K562 (cell line): ENCODE results near the gene LRRC4C. TPM values are rescaled to one million over a fixed set of nuclear protein-coding genes. Genes with fewer than 3 reads are reported as not detected.

Experiments used
- ATAC-seq: fragments of 200-7000 bp; cut with Tn5 transposase; 3 replicates; pipeline ENCODE4 v1.9.1; 2020; ENCODE audit warnings: moderate library complexity
- BruUV-seq: library from RNA; stranded (reverse); fragments of 400-500 nt; replicated peaks from 2 replicates; lab custom pipeline; 2021; lab: Mats Ljungman, UMichigan
- CTCF ChIA-PET: fragments of 300-600 bp; formaldehyde crosslinking; extraction: SDS; loops from one replicate; lab custom pipeline; 2021; ENCODE audit warnings: low intra/inter-chr PET ratio; lab: Yijun Ruan, JAX
- POLR2A ChIA-PET: fragments of 300-600, 350-650 bp; sonication (Branson Sonifier 250); formaldehyde crosslinking; extraction: SDS; loops from one replicate; lab custom pipeline; 2021; ENCODE audit warnings: antibody characterized with exemption, inconsistent platforms; lab: Yijun Ruan, JAX
- DNase-seq, 4 experiments: peaks; one replicate each; pipeline versions ENCODE4 v3.0.0 to v3.0.0-alpha.2; 2011 to 2018; ENCODE audit warnings: low spot score in 3 of 4, mixed read lengths in 3 of 4; ENCODE audit errors: extremely low read depth in 1 of 4
- FAIRE-seq: peaks from 2 replicates; lab custom pipeline; 2011; peaks lifted over from hg19 to GRCh38; lab: Jason Lieb, UNC
- H2AFZ ChIP-seq: 2 replicates; pipeline ENCODE4 v1.6.0; 2011; ENCODE audit warnings: low read depth, low read length, control low read depth, inconsistent platforms
- H3K27ac ChIP-seq: fragments of 200-600 bp; 3 replicates; pipeline ENCODE4 v1.8.0; 2011; ENCODE audit warnings: low read depth, mild to moderate bottlenecking, control low read depth, inconsistent platforms, low read length, moderate library complexity, mixed read lengths; ENCODE audit errors: extremely low read depth
- H3K27me3 ChIP-seq, 2 experiments: fragments of 300-600 bp in 1 of 2; 2 replicates in 1 of 2; 3 replicates in 1 of 2; pipeline versions ENCODE4 v1.6.0 to v1.8.0; 2011; ENCODE audit warnings: inconsistent platforms in 2 of 2, low read length in 2 of 2, mild to moderate bottlenecking in 1 of 2, mixed read lengths in 1 of 2, moderate library complexity in 1 of 2; ENCODE audit not compliant: control insufficient read depth in 2 of 2, insufficient read depth in 2 of 2
- H3K36me3 ChIP-seq: fragments of 300-600 bp; 3 replicates; pipeline ENCODE4 v1.8.0; 2011; ENCODE audit warnings: mild to moderate bottlenecking, low read length, inconsistent platforms; ENCODE audit not compliant: control insufficient read depth, insufficient read depth
- H3K4me1 ChIP-seq, 2 experiments: fragments of 200-600 bp in 1 of 2; replicated peaks in 1 of 2; 2 replicates in 1 of 2; 3 replicates in 1 of 2; pipeline versions ENCODE4 v1.5.1 to v1.8.0; 2011; ENCODE audit warnings: inconsistent platforms in 2 of 2, low read length in 2 of 2, mild to moderate bottlenecking in 1 of 2, mixed read lengths in 1 of 2, moderate library complexity in 1 of 2; ENCODE audit not compliant: control insufficient read depth in 2 of 2, insufficient read depth in 2 of 2
- H3K4me2 ChIP-seq: 2 replicates; pipeline ENCODE4 v1.6.1; 2011; ENCODE audit warnings: low read length, control low read depth, inconsistent platforms, mixed read lengths; ENCODE audit not compliant: insufficient read depth
- H3K4me3 ChIP-seq: fragments of 200-600 bp; sonication (generic), shearing (Covaris generic); 2 replicates; pipeline ENCODE4 v1.5.1; 2016; ENCODE audit warnings: control low read depth, inconsistent platforms
- H3K79me2 ChIP-seq: fragments of 200-600 bp; 3 replicates; pipeline ENCODE4 v1.8.0; 2011; ENCODE audit warnings: low read length, inconsistent platforms; ENCODE audit not compliant: control insufficient read depth, insufficient read depth
- H3K9ac ChIP-seq, 2 experiments: 2 replicates each; pipeline versions ENCODE4 v1.6.0 to v1.6.1; 2011; ENCODE audit warnings: low read depth in 2 of 2, low read length in 2 of 2, control low read depth in 1 of 2, inconsistent platforms in 1 of 2, mild to moderate bottlenecking in 1 of 2, mixed read lengths in 1 of 2; ENCODE audit not compliant: insufficient read depth in 1 of 2
- H3K9me1 ChIP-seq: one replicate; pipeline ENCODE4 v1.6.0; 2011; ENCODE audit warnings: inconsistent platforms, mild to moderate bottlenecking, low read length, moderate library complexity; ENCODE audit not compliant: control insufficient read depth, insufficient read depth
- H3K9me3 ChIP-seq: replicated peaks from 2 replicates; pipeline ENCODE4 v1.5.1; 2011; ENCODE audit warnings: low read depth, low read length, inconsistent platforms; ENCODE audit not compliant: control insufficient read depth, insufficient read depth
- H4K20me1 ChIP-seq: replicated peaks from 2 replicates; pipeline ENCODE4 v1.6.1; 2011; ENCODE audit warnings: low read length, inconsistent platforms, mixed read lengths; ENCODE audit not compliant: control insufficient read depth, insufficient read depth
- CCAR2 ChIP-seq: fragments of 200-400 bp; formaldehyde crosslinking; IDR thresholded peaks from 2 replicates; pipeline ENCODE4 v1.6.1; 2017; ENCODE audit warnings: mild to moderate bottlenecking, low read depth, low read length
- ETV1 ChIP-seq: fragments of 450-650 bp; conservative IDR thresholded peaks from 2 replicates; pipeline ENCODE4 v1.6.1; 2016; ENCODE audit warnings: missing genetic modification characterization, control low read depth, low read depth, missing compliant biosample characterization
- KAT2B ChIP-seq: IDR thresholded peaks from one replicate; pipeline ENCODE4 v1.6.1; 2012; ENCODE audit warnings: low read depth, mild to moderate bottlenecking, control low read depth, inconsistent platforms, low read length, moderate library complexity
- MED1 ChIP-seq: sonication (generic); formaldehyde crosslinking; IDR thresholded peaks from 2 replicates; pipeline ENCODE4 v1.8.1; 2023; ENCODE audit warnings: missing genetic modification reagents, borderline replicate concordance
- MYNN ChIP-seq, 2 experiments: sonication (generic); formaldehyde crosslinking in 1 of 2; IDR thresholded peaks; 2 replicates each; pipeline versions ENCODE4 v1.5.0 to v1.6.1; 2016 to 2020; ENCODE audit warnings: antibody characterized with exemption in 1 of 2, missing genetic modification reagents in 1 of 2
- NR2C1 ChIP-seq, 2 experiments: fragments of 450-650 bp; IDR thresholded peaks; 2 replicates each; pipeline ENCODE4 v1.6.1; 2017; ENCODE audit warnings: mild to moderate bottlenecking in 2 of 2, antibody characterized with exemption in 1 of 2, inconsistent platforms in 1 of 2, missing compliant biosample characterization in 1 of 2, missing genetic modification characterization in 1 of 2
- NR2C2 ChIP-seq, 2 experiments: fragments of 200-800 bp in 1 of 2; sonication (Bioruptor generic) in 1 of 2; sonication (generic) in 1 of 2; formaldehyde crosslinking in 1 of 2; IDR thresholded peaks; 2 replicates each; pipeline versions ENCODE4 v1.6.1 to v1.8.0; 2016 to 2022; ENCODE audit warnings: mild to moderate bottlenecking in 1 of 2, missing compliant biosample characterization in 1 of 2, missing genetic modification characterization in 1 of 2, missing genetic modification reagents in 1 of 2
- NR2F6 ChIP-seq: fragments of 450-650 bp; formaldehyde crosslinking; IDR thresholded peaks from 2 replicates; pipeline ENCODE4 v1.4.0; 2020; ENCODE audit warnings: mild to moderate bottlenecking
- NR4A1 ChIP-seq, 2 experiments: fragments of 250-450 bp in 1 of 2; fragments of 450-650 bp in 1 of 2; sonication (Bioruptor Pico) in 1 of 2; IDR thresholded peaks; 2 replicates each; pipeline versions ENCODE4 v1.4.0 to v1.6.1; 2016 to 2020; ENCODE audit warnings: mild to moderate bottlenecking in 2 of 2, missing compliant biosample characterization in 1 of 2, missing genetic modification characterization in 1 of 2, moderate library complexity in 1 of 2
- RBM14 ChIP-seq: fragments of 200-400 bp; formaldehyde crosslinking; IDR thresholded peaks from 2 replicates; pipeline ENCODE4 v1.6.1; 2018; ENCODE audit warnings: low read depth, mild to moderate bottlenecking, low read length, moderate library complexity, borderline replicate concordance; ENCODE audit not compliant: insufficient read depth
- SP1 ChIP-seq: sonication (generic); formaldehyde crosslinking; IDR thresholded peaks from 2 replicates; pipeline ENCODE4 v1.8.1; 2022; ENCODE audit warnings: mild to moderate bottlenecking, missing genetic modification reagents
- TAF7 ChIP-seq: fragments of 450-650 bp; IDR thresholded peaks from 2 replicates; pipeline ENCODE4 v1.6.1; 2016; ENCODE audit warnings: missing genetic modification characterization, missing compliant biosample characterization
- TRIM24 ChIP-seq, 2 experiments: fragments of 450-650 bp; IDR thresholded peaks; 2 replicates each; pipeline ENCODE4 v1.6.1; 2016
- ZNF184 ChIP-seq: sonication (generic); formaldehyde crosslinking; IDR thresholded peaks from 2 replicates; pipeline ENCODE4 v1.5.0; 2020; ENCODE audit warnings: missing genetic modification reagents
- ZNF354B ChIP-seq: fragments of 250-450 bp; sonication (Bioruptor Pico); IDR thresholded peaks from 2 replicates; pipeline ENCODE4 v1.4.0; 2020
- ZNF41 ChIP-seq: fragments of 250-450 bp; sonication (Bioruptor Pico); conservative IDR thresholded peaks from 2 replicates; pipeline ENCODE4 v1.4.0; 2020; ENCODE audit warnings: mild to moderate bottlenecking
- ZNF551 ChIP-seq: fragments of 250-450 bp; sonication (Bioruptor Pico); IDR thresholded peaks from 2 replicates; pipeline ENCODE4 v1.5.0; 2021; ENCODE audit warnings: mild to moderate bottlenecking, moderate library complexity
- ZNF57 ChIP-seq: fragments of 450-650 bp; formaldehyde crosslinking; IDR thresholded peaks from 2 replicates; pipeline ENCODE4 v1.4.0; 2020; ENCODE audit warnings: mild to moderate bottlenecking, moderate library complexity
- ZNF589 ChIP-seq: fragments of 200-800 bp; sonication (Bioruptor generic); IDR thresholded peaks from 2 replicates; pipeline ENCODE4 v1.6.1; 2016; ENCODE audit warnings: low read depth, missing genetic modification characterization, missing compliant biosample characterization
- ZNF830 ChIP-seq: fragments of 250-450 bp; sonication (Bioruptor Pico); IDR thresholded peaks from 2 replicates; pipeline ENCODE4 v1.5.0; 2021; ENCODE audit warnings: mild to moderate bottlenecking
- WGBS: fragments of 100-300 bp; shearing (Covaris generic); methylation state at CpG from one replicate; pipeline ENCODE4 v1.1.6; 2016; ENCODE audit warnings: low coverage, mixed read lengths; ENCODE audit not compliant: insufficient coverage; ENCODE audit errors: missing lambda C conversion rate; 5-methylcytosine and 5-hydroxymethylcytosine counted together
- in situ Hi-C: fragments of 300-500 bp; cut with MboI; formaldehyde crosslinking; loops from 4 replicates; pipeline ENCODE4 v1.15.0; 2018; ENCODE audit warnings: inconsistent platforms, mixed read lengths
- intact Hi-C: fragments of 100-400 bp; cut with micrococcal nuclease; formaldehyde crosslinking; loops from 2 replicates; pipeline ENCODE4 v1.14.2; 2022
- polyA plus RNA-seq, 8 experiments: library from polyadenylated mRNA; depleted of rRNA in 4 of 8; stranded (reverse) in 5 of 8; unstranded in 3 of 8; fragments of >200 nt; fragmentation: Nextera tagmentation in 2 of 8; fragmentation: Illumina TruSeq in 1 of 8; extraction: Ambion mirVana in 2 of 8; extraction: Trizol in 1 of 8; gene quantifications; 2 replicates each; pipeline versions ENCODE4 v1.2.1 to v1.2.3, GENCODE V29; 2011 to 2014; ENCODE audit warnings: inconsistent platforms in 1 of 8, missing spikeins in 1 of 8
- total RNA-seq, 7 experiments: library from RNA; depleted of rRNA in 6 of 7; stranded (reverse); fragments of >200 nt in 6 of 7; fragmentation: Illumina TruSeq in 2 of 7; extraction: Trizol in 2 of 7; gene quantifications; 2 replicates each; pipeline versions ENCODE4 v1.2.1 to v1.2.3, GENCODE V29; 2011 to 2021; ENCODE audit warnings: low replicate concordance in 1 of 7
- TF ChIP-seq, protein P1 (sequence below): fragments of 200-800 bp; sonication (Bioruptor generic); IDR thresholded peaks from 2 replicates; pipeline ENCODE4 v1.6.1; 2017; ENCODE audit warnings: missing genetic modification characterization, missing compliant biosample characterization

Gene LRRC4C
- total and polyA plus RNA-seq, 9 of the 15 experiments (the other 6 are each of a cell fraction or from before 2014, with no cell fraction given) = not detected

DNA sequence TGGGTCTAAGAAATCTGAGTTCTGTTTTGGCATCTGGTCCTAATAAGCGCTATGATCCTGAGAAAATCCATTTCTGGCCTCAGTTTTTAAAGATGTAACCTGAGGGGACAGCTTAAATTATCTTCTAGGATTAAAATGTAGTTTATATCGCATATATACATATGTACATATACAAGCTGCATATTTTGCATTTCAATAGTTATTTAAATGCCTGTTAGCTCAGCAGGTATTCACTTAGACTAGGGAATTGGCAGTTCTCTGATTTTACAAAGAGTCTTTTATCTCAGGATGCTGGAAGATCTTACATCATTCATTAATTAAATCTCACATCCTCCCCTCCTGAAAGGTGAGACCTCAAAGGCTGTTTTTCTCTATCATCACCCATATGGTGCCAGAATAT is 1232.8 kb downstream of the LRRC4C start (continued):
- no peak for TF ChIP-seq ZNF589 (CRISPR knock-in tag)
- no peak for TF ChIP-seq NR2F6 (CRISPR knock-in tag)
- no peak for TF ChIP-seq ZNF41 (CRISPR knock-in tag)
- TF ChIP-seq, protein P1, sequence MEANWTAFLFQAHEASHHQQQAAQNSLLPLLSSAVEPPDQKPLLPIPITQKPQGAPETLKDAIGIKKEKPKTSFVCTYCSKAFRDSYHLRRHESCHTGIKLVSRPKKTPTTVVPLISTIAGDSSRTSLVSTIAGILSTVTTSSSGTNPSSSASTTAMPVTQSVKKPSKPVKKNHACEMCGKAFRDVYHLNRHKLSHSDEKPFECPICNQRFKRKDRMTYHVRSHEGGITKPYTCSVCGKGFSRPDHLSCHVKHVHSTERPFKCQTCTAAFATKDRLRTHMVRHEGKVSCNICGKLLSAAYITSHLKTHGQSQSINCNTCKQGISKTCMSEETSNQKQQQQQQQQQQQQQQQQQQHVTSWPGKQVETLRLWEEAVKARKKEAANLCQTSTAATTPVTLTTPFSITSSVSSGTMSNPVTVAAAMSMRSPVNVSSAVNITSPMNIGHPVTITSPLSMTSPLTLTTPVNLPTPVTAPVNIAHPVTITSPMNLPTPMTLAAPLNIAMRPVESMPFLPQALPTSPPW (CRISPR knock-in tag) = no peak
- TF ChIP-seq ETV1 (tag) = no peak
- TF ChIP-seq MED1 (CRISPR knock-in tag) = no peak

DNA sequence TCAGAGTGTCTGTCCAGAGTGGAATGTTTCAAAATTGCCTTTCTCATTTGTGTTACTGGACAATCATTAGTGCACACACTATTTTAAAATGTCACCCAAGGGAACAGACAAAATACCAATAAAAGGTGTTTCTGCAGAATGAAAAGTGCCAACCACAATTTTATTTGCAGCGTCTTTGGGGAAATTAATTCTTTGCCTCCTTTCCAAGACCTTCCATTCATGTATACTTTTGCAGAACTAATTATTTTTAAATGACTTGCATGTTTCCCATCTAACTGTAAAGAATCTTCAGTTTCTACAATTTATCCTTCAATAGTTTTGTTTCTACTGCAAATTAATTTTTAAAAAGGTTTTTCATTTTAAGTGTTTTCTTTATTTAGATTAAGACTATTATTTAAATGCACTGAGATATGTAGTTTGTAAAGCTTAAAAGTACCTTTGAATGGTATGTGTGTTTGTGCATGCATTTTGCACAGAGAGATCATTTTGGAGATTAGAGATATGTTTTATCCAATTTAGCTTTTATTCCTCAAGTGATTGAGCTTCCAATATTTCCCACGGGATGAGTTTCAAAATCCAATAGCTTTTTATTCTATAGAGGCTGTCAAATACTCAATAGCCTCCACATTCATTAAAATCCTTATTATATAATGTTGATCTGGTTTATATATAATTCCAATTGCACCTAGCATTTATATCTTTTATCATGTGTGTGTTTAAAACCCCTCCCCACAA is 1235.7 kb downstream of the LRRC4C start:
- no peaks in the 10 kb centered on the region for H3K9me3 ChIP-seq
- 2% methylated on average over 2 of the region's 2 CpGs for whole genome bisulfite sequencing
- H3K4me1 ChIP-seq = no peaks in the 10 kb centered on the region
- no peaks in the 10 kb centered on the region for H4K20me1 ChIP-seq
- H3K79me2 ChIP-seq = no peaks in the 10 kb centered on the region
- no peak overlapping the region for H3K4me2 ChIP-seq
- no peak for FAIRE-seq
- no peaks in the 10 kb centered on the region for H3K36me3 ChIP-seq
- POLR2A ChIA-PET = no interaction called here
- no peak overlapping the region for H3K4me3 ChIP-seq
- no TSS peak for BruUV-seq
- H3K9ac ChIP-seq = no peak overlapping the region
- no peaks in the 10 kb centered on the region for H3K9me1 ChIP-seq
- DNase-seq = no peak
- no peaks in the 10 kb centered on the region for H3K27me3 ChIP-seq
- no peak overlapping the region for H3K27ac ChIP-seq
- CTCF ChIA-PET = no interaction called here
- intact Hi-C loops = no loop called here
- in situ Hi-C loops = no loop called here
- H2AFZ ChIP-seq = no peak overlapping the region
- no peak for ATAC-seq
- TF ChIP-seq ZNF354B (CRISPR knock-in tag) = no peak
- no peak for TF ChIP-seq ZNF551 (CRISPR knock-in tag)
- no peak for TF ChIP-seq RBM14
- TF ChIP-seq SP1 (CRISPR knock-in tag) = no peak
- no peak for TF ChIP-seq ZNF184 (CRISPR knock-in tag)
- no peak for TF ChIP-seq ZNF57 (CRISPR knock-in tag)
- no peak for TF ChIP-seq ZNF589 (CRISPR knock-in tag)
- TF ChIP-seq NR2C1 (IDR thresholded peaks at IDR 0.05) = no peak
- no peak for TF ChIP-seq NR2C1 (tag; IDR thresholded peaks at IDR 0.05)
- no peak for TF ChIP-seq NR4A1 (CRISPR knock-in tag; IDR thresholded peaks at IDR 0.05)
- no peak for TF ChIP-seq NR4A1 (tag; IDR thresholded peaks at IDR 0.05)
- no peak for TF ChIP-seq TRIM24 (IDR thresholded peaks at IDR 0.05)
- TF ChIP-seq KAT2B = no peak
- TF ChIP-seq TAF7 (tag) = no peak
- TF ChIP-seq MYNN (IDR thresholded peaks at IDR 0.05) = no peak
- no peak for TF ChIP-seq MYNN (CRISPR knock-in tag; IDR thresholded peaks at IDR 0.05)
- TF ChIP-seq CCAR2 = no peak
- TF ChIP-seq NR2C2 (CRISPR knock-in tag; IDR thresholded peaks at IDR 0.05) = no peak
- TF ChIP-seq NR2C2 (tag; IDR thresholded peaks at IDR 0.05) = no peak
- no peak for TF ChIP-seq ZNF830
